ENCODE measurements around the gene PADI3.
A peak's percentile ranks its signal among the peaks of the same experiment; 100 is the strongest.
"Not testable (repeated sequence)": the region's sequence is repeated elsewhere in the genome, so short reads cannot be mapped to it uniquely, and the experiment has no call there.

PADI3 gene

GRCh38 chr1:17215545-17215890 lies 33.4 kb upstream of the PADI3 start:
- DNase-seq: no peak

GRCh38 chr1:17216078-17216477 lies 32.8 kb upstream of the PADI3 start:
- DNase-seq: no peak

GRCh38 chr1:17217607-17218006 lies 31.3 kb upstream of the PADI3 start:
- DNase-seq: no peak

GRCh38 chr1:17218939-17219338 lies 30.0 kb upstream of the PADI3 start:
- DNase-seq: no peak

- no peak for DNase-seq
Measured at GRCh38 chr1:17220287-17220686, 28.6 kb upstream of the PADI3 start.

- no peak for DNase-seq
Measured at GRCh38 chr1:17222557-17222956, 26.3 kb upstream of the PADI3 start.

GRCh38 chr1:17224434-17224833 lies 24.5 kb upstream of the PADI3 start:
- DNase-seq: no peak

- no peak for DNase-seq
Measured at GRCh38 chr1:17225140-17225539, 23.8 kb upstream of the PADI3 start.

- DNase-seq: no peak
Measured at GRCh38 chr1:17227358-17227915, 21.5 kb upstream of the PADI3 start.

- no peak for DNase-seq
Measured at GRCh38 chr1:17228619-17229018, 20.3 kb upstream of the PADI3 start.

GRCh38 chr1:17229379-17229778 lies 19.5 kb upstream of the PADI3 start:
- no peak for DNase-seq

GRCh38 chr1:17230106-17230505 lies 18.8 kb upstream of the PADI3 start:
- DNase-seq: no peak

GRCh38 chr1:17230671-17231310 lies 18.1 kb upstream of the PADI3 start:
- no peak for DNase-seq

GRCh38 chr1:17232759-17233661 lies 15.9 kb upstream of the PADI3 start:
- DNase-seq: no peak

- no peak for DNase-seq
Measured at GRCh38 chr1:17233675-17234320, 15.1 kb upstream of the PADI3 start.

- DNase-seq: no peak
Measured at GRCh38 chr1:17234405-17234804, 14.5 kb upstream of the PADI3 start.

GRCh38 chr1:17235135-17235885 lies 13.6 kb upstream of the PADI3 start:
- DNase-seq: no peak

GRCh38 chr1:17236779-17237560 lies 11.9 kb upstream of the PADI3 start:
- DNase-seq: peak; percentile 79

GRCh38 chr1:17237561-17237903 lies 11.4 kb upstream of the PADI3 start:
- DNase-seq: no peak

GRCh38 chr1:17239420-17239819 lies 9.5 kb upstream of the PADI3 start:
- peak; percentile 7 for DNase-seq

- DNase-seq: not testable (repeated sequence)
Measured at GRCh38 chr1:17241011-17241779, 7.7 kb upstream of the PADI3 start.

GRCh38 chr1:17241780-17242074 lies 7.2 kb upstream of the PADI3 start:
- DNase-seq: not testable (repeated sequence)

All from NCI-H1436 (cell line).